Coronary artery (tissue), 2 donors: ENCODE results near the gene GGT1.
"Not testable (repeated sequence)": the region's sequence is repeated elsewhere in the genome, so short reads cannot be mapped to it uniquely, and the experiment has no call there.

ENCODE experiments used
- DNase-seq: peaks from one replicate; pipeline ENCODE4 v3.0.0-alpha.2; 2017; ENCODE audit warnings: low spot score
- H3K27ac ChIP-seq, 2 donors: fragments of 200-600 bp; sonication (generic); one replicate each; pipeline ENCODE4 v1.5.1; 2016 to 2019
- H3K4me3 ChIP-seq: fragments of 200-600 bp; sonication (generic); 2 replicates; pipeline ENCODE4 v1.5.1; 2016; ENCODE audit warnings: mild to moderate bottlenecking, moderate library complexity

The GGT1 gene

GRCh38 chr22:24634776-24635389 lies 31.9 kb downstream of the GGT1 start:
- DNase-seq, H3K4me3 ChIP-seq, H3K27ac ChIP-seq: not testable (repeated sequence)

- not testable (repeated sequence) for H3K27ac ChIP-seq, DNase-seq, H3K4me3 ChIP-seq
These were observed 33.5 kb downstream of the GGT1 start for GRCh38 chr22:24636513-24636912.

DNA sequence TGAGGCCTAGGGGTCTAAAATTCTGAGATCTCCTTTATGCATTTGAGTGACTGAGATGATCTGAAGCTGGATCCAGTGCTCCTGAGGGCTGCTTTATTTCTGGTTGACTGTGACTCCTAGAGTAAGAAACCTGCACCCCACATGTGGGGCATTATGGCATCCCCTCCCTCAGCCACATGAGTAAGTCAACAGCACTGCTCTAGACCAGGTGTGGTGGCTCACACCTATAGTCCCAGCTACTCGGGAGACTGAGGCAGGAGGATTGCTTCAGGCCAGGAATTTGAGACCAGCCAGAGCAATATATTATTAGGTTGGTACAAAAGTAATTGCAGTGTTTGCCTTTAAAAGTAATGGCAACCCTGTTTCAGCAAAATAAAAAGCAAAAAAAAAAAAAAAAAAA lies 39.3 kb downstream of the GGT1 start:
- not testable (repeated sequence) for DNase-seq, H3K4me3 ChIP-seq, H3K27ac ChIP-seq

GRCh38 chr22:24644409-24644808 lies 41.4 kb downstream of the GGT1 start:
- not testable (repeated sequence) for H3K4me3 ChIP-seq, DNase-seq, H3K27ac ChIP-seq

DNA sequence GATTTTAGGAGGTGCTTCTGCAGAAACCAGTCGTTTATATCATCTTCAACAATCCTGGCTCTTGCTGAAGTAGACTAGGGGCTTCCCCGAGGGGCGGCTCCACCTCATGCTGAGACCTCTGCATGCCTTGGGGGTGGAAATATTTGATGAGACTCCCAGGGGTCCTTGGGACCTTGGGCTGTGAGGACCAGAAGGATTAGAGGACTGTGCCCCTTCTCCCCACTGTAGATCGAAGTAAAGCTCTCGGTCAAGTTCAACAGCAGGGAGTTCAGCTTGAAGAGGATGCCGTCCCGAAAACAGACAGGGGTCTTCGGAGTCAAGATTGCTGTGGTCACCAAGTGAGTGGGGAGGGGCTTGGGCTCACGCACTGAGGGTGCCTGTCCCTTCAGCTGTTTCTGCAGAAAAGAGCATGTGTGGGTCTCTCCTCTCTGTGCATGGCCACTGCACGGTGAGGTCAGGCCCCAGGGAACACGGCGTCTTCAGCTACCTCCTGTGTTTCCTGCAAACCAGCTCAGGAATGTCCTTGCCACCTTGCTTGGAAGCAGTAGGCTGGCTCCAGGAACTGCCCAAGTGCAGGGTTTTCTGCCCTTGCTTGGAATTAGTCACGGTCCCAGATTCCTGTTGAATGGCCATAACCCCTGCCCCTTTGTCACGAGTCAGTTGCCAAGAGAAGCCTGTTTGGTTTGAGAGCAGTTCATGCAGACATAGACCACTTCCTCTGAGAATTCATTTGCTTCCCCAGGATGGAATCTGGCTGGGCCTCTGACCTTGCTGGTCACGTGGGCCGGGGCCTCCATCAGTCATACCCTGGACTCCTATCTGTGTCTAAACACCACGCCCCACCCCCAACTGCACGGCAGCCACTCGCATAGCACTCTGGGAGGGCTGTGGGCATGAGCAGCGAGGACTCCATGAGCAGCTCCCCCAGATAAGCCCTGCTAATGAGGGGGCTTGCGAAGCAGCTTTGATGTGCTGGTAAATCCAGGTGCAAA lies 42.7 kb downstream of the GGT1 start:
- not testable (repeated sequence) for H3K27ac ChIP-seq, DNase-seq, H3K4me3 ChIP-seq

DNA sequence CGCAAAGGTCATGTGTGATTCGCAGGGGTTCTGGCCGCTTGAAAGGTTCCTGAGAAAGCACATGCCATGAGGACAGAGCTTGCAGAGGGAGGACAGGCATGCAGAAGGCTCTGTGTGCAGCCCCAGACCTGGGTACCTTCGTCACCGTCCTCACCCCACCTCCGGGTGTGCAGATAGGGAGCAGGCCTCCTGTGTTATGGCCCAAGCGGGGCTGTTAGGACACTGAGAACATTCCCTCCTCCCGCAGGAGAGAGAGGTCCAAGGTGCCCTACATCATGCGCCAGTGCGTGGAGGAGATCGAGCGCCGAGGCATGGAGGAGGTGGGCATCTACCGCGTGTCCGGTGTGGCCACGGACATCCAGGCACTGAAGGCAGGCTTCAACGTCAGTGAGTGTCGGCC lies 43.8 kb downstream of the GGT1 start:
- not testable (repeated sequence) for DNase-seq, H3K27ac ChIP-seq, H3K4me3 ChIP-seq

DNA sequence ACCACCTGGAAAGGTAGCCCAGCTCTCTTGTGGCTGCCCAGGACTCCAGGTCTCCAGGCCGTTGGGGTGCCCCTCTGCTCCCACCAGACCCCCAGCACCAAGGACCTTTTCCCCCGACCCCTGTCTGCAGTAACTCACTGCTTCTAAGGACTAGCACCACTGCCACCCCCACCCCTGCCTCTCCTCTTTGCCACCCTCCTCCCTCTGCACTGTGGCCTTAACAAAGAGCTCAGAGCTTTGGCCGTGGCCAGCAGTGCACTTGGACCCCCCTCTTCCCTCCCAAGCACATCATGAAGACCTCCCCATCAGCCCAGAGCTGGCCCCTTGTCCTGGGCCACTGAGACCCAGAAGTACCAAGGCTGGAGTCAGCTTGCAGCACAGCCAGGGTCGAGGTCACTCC lies 46.4 kb downstream of the GGT1 start:
- DNase-seq, H3K27ac ChIP-seq, H3K4me3 ChIP-seq: not testable (repeated sequence)

DNA sequence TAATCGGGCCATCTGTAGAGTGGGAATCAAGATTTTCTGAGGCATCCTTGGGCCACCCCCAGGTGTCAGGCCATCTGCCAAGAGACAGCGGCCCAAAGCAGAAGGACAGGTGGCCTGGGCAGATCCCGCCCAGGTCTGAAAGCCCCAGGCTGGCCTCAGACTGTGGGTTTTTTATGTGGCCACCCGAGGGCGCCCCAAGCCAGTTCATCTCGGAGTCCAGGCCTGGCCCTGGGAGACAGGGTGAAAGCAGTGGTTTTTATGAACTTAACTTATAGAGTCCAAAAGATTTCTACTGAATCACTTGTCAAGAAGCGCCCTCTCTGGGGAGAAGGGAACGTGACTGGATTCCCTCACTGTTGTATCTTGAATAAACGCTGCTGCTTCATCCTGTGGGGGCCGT lies 47.9 kb downstream of the GGT1 start:
- H3K27ac ChIP-seq, DNase-seq: not testable (repeated sequence)

GRCh38 chr22:24665395-24665794 lies 62.4 kb downstream of the GGT1 start:
- H3K4me3 ChIP-seq, H3K27ac ChIP-seq, DNase-seq: not testable (repeated sequence)

More for the DNA sequence above, 47.9 kb downstream of the GGT1 start:
- H3K4me3 ChIP-seq = not testable (repeated sequence)

DNA sequence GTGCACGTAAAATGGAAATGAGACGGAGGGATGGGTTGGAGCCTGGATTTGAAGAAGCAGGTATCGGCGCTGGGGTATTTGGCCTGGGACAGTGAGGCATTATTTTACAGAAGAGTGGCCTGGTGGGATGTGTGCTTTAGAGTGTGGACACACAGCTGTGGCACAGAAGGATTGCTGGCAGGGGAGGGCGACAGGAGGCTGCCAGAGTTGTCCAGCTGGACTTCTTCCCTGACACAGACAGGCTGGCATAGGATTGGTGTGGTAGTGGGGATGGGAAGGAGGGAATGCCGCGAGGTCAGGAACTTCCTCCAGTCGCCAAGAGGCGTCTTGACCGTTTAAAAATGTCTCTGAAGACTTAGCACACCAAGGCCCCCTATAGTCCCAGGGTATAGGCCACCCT lies 64.9 kb downstream of the GGT1 start:
- H3K27ac ChIP-seq, H3K4me3 ChIP-seq, DNase-seq: not testable (repeated sequence)

GRCh38 chr22:24672532-24672931 lies 69.5 kb downstream of the GGT1 start:
- H3K4me3 ChIP-seq, DNase-seq, H3K27ac ChIP-seq: not testable (repeated sequence)
